IMR-90 (cell line): ENCODE measurements around the gene MIA2. TPM values are rescaled to one million over a fixed set of nuclear protein-coding genes. Genes with fewer than 3 reads are reported as not detected.

Experiments
- ATAC-seq: fragments of 200-7000 bp; cut with Tn5 transposase; 2 replicates; pipeline ENCODE4 v1.9.1; 2020; ENCODE audit warnings: low read depth, mild to moderate bottlenecking, moderate library complexity
- BruUV-seq: library from RNA; stranded (reverse); fragments of 400-500 nt; replicated peaks from 2 replicates; lab custom pipeline; 2021; lab: Mats Ljungman, UMichigan
- CTCF ChIA-PET: fragments of 300-600 bp; formaldehyde crosslinking; extraction: SDS; loops from one replicate; lab custom pipeline; 2021; ENCODE audit warnings: antibody characterized with exemption; lab: Yijun Ruan, JAX
- POLR2A ChIA-PET: fragments of 300-600 bp; sonication (Branson Sonifier 250); formaldehyde crosslinking; loops from one replicate; lab custom pipeline; 2022; ENCODE audit warnings: antibody characterized with exemption; ENCODE audit not compliant: unreplicated experiment; lab: Charles Lee
- DNase-seq: peaks from one replicate; pipeline ENCODE4 v3.0.0; 2013
- H2AFZ ChIP-seq: replicated peaks from 2 replicates; pipeline ENCODE3; 2013; ENCODE audit warnings: low read length, mild to moderate bottlenecking; ENCODE audit not compliant: poor library complexity
- H2AK5ac ChIP-seq: 2 replicates; pipeline ENCODE4 v1.6.1; 2013; ENCODE audit warnings: low read depth, low read length, inconsistent platforms
- H2AK9ac ChIP-seq: replicated peaks from 2 replicates; pipeline ENCODE3; 2013; ENCODE audit warnings: mild to moderate bottlenecking, low read depth, low read length, moderate library complexity; ENCODE audit not compliant: poor library complexity
- H2BK120ac ChIP-seq: 2 replicates; pipeline ENCODE4 v1.6.1; 2013; ENCODE audit warnings: low read depth, low read length, inconsistent platforms
- H2BK15ac ChIP-seq: 3 replicates; pipeline ENCODE4 v1.6.1; 2013; ENCODE audit warnings: low read depth, low read length, inconsistent platforms
- H2BK20ac ChIP-seq: 2 replicates; pipeline ENCODE4 v1.6.1; 2013; ENCODE audit warnings: low read depth, mild to moderate bottlenecking, inconsistent platforms, low read length, moderate library complexity
- H2BK5ac ChIP-seq: 2 replicates; pipeline ENCODE4 v1.6.1; 2013; ENCODE audit warnings: mild to moderate bottlenecking, low read depth, low read length, inconsistent platforms; ENCODE audit not compliant: poor library complexity, severe bottlenecking
- H3K14ac ChIP-seq: replicated peaks from 2 replicates; pipeline ENCODE4 v1.6.1; 2013; ENCODE audit warnings: low read depth, low read length, inconsistent platforms
- H3K18ac ChIP-seq: 2 replicates; pipeline ENCODE4 v1.6.1; 2013; ENCODE audit warnings: low read depth, low read length, control low read depth
- H3K23ac ChIP-seq: 2 replicates; pipeline ENCODE4 v1.6.1; 2013; ENCODE audit warnings: low read depth, low read length, inconsistent platforms
- H3K27ac ChIP-seq: 2 replicates; pipeline ENCODE4 v1.5.1; 2013; ENCODE audit warnings: mild to moderate bottlenecking, control low read depth, low read length; ENCODE audit not compliant: insufficient read depth
- H3K27me3 ChIP-seq: 2 replicates; pipeline ENCODE4 v1.6.1; 2013; ENCODE audit warnings: low read length; ENCODE audit not compliant: control insufficient read depth, insufficient read depth
- H3K36me3 ChIP-seq: 2 replicates; pipeline ENCODE4 v1.6.1; 2013; ENCODE audit warnings: low read length, mixed read lengths; ENCODE audit not compliant: control insufficient read depth, insufficient read depth
- H3K4ac ChIP-seq: 2 replicates; pipeline ENCODE4 v1.6.1; 2013; ENCODE audit warnings: low read depth, low read length, inconsistent platforms
- H3K4me1 ChIP-seq: 2 replicates; pipeline ENCODE4 v1.6.1; 2013; ENCODE audit warnings: low read length, mixed read lengths; ENCODE audit not compliant: control insufficient read depth, insufficient read depth
- H3K4me2 ChIP-seq: 2 replicates; pipeline ENCODE4 v1.6.1; 2013; ENCODE audit warnings: low read depth, mild to moderate bottlenecking, control low read depth, low read length, moderate library complexity
- H3K4me3 ChIP-seq: 2 replicates; pipeline ENCODE4 v1.5.1; 2013; ENCODE audit warnings: low read depth, mild to moderate bottlenecking, control low read depth, low read length, moderate library complexity; ENCODE audit not compliant: insufficient read depth
- H3K56ac ChIP-seq: 2 replicates; pipeline ENCODE4 v1.6.1; 2013; ENCODE audit warnings: low read length, inconsistent platforms; ENCODE audit not compliant: insufficient read depth; ENCODE audit errors: extremely low read depth
- H3K79me1 ChIP-seq, 2 experiments: 2 replicates each; pipeline ENCODE4 v1.6.1; 2013; ENCODE audit warnings: low read length in 2 of 2, inconsistent platforms in 1 of 2, low read depth in 1 of 2
- H3K9ac ChIP-seq: 2 replicates; pipeline ENCODE4 v1.6.1; 2013; ENCODE audit warnings: low read depth, low read length, control low read depth
- H3K9me1 ChIP-seq: 2 replicates; pipeline ENCODE4 v1.6.1; 2013; ENCODE audit warnings: low read length, inconsistent platforms; ENCODE audit not compliant: insufficient read depth
- H3K9me3 ChIP-seq: 2 replicates; pipeline ENCODE4 v1.6.1; 2013; ENCODE audit warnings: low read length; ENCODE audit not compliant: control insufficient read depth, insufficient read depth
- H4K20me1 ChIP-seq: 2 replicates; pipeline ENCODE4 v1.6.1; 2013; ENCODE audit warnings: low read length, inconsistent platforms; ENCODE audit not compliant: insufficient read depth
- H4K5ac ChIP-seq: 2 replicates; pipeline ENCODE4 v1.6.1; 2013; ENCODE audit warnings: mild to moderate bottlenecking, low read depth, low read length, control low read depth
- H4K8ac ChIP-seq, 2 experiments: 2 replicates each; pipeline ENCODE4 v1.6.1; 2013; ENCODE audit warnings: low read depth in 2 of 2, low read length in 2 of 2, control low read depth in 1 of 2, inconsistent platforms in 1 of 2
- H4K91ac ChIP-seq: 2 replicates; pipeline ENCODE4 v1.6.1; 2013; ENCODE audit warnings: low read depth, low read length, inconsistent platforms; ENCODE audit not compliant: insufficient read depth
- BHLHE40 ChIP-seq: fragments of 150-350 bp; IDR thresholded peaks from 2 replicates; pipeline ENCODE4 v1.6.1; 2016; ENCODE audit warnings: mild to moderate bottlenecking, low read depth, low read length
- CHD1 ChIP-seq: IDR thresholded peaks from 2 replicates; pipeline ENCODE4 v1.6.1; 2012; ENCODE audit warnings: low read depth, low read length, improper control_type of control experiment
- FOS ChIP-seq: fragments of 150-350 bp; IDR thresholded peaks from 2 replicates; pipeline ENCODE4 v1.6.1; 2016; ENCODE audit warnings: low read depth, low read length
- POLR2A ChIP-seq: IDR thresholded peaks from 2 replicates; pipeline ENCODE4 v1.6.1; 2012; ENCODE audit warnings: mild to moderate bottlenecking, low read depth, low read length
- RCOR1 ChIP-seq: IDR thresholded peaks from 2 replicates; pipeline ENCODE4 v1.6.1; 2012; ENCODE audit warnings: mild to moderate bottlenecking, low read length, improper control_type of control experiment; ENCODE audit not compliant: insufficient replicate concordance
- RFX5 ChIP-seq: IDR thresholded peaks from 2 replicates; pipeline ENCODE4 v1.8.0; 2012; ENCODE audit warnings: low read depth, mild to moderate bottlenecking, low read length, moderate library complexity
- SMC3 ChIP-seq: fragments of 150-350 bp; IDR thresholded peaks from 2 replicates; pipeline ENCODE4 v1.6.1; 2016; ENCODE audit warnings: low read depth, mild to moderate bottlenecking, antibody characterized with exemption, low read length, moderate library complexity
- WGBS, 2 experiments: methylation state at CpG; one replicate each; pipeline versions ENCODE4 v1.1.5 to v1.1.7; 2013; ENCODE audit warnings: missing lambda C conversion rate in 2 of 2; ENCODE audit not compliant: insufficient read length in 1 of 2; ENCODE audit errors: extremely low coverage in 2 of 2; 5-methylcytosine and 5-hydroxymethylcytosine counted together
- dilution Hi-C: fragments of 300-500 bp; cut with HindIII; formaldehyde crosslinking; loops from one replicate; pipeline ENCODE4 v1.14.3; 2018; ENCODE audit warnings: low sequenced_read_pairs; ENCODE audit not compliant: unreplicated experiment
- in situ Hi-C: fragments of 300-500 bp; cut with MboI; formaldehyde crosslinking; loops from 3 replicates; pipeline ENCODE4 v1.14.3; 2019; ENCODE audit warnings: low sequenced_read_pairs, inconsistent platforms, mixed read lengths
- intact Hi-C: fragments of 100-400 bp; cut with micrococcal nuclease; formaldehyde crosslinking; loops from 2 replicates; pipeline ENCODE4 v1.10.0; 2022
- polyA plus RNA-seq, 3 experiments: library from polyadenylated mRNA; depleted of rRNA; stranded (reverse); fragments of >200 nt; gene quantifications; 2 replicates each; pipeline ENCODE4 v1.2.3, GENCODE V29; 2012; ENCODE audit warnings: low replicate concordance in 1 of 3
- total RNA-seq: library from RNA; depleted of rRNA; stranded (reverse); fragments of >200 nt; gene quantifications from 2 replicates; pipeline ENCODE4 v1.2.3, GENCODE V29; 2012
- TF ChIP-seq, protein P1 (sequence below): conservative IDR thresholded peaks from 2 replicates; pipeline ENCODE4 v1.5.1; 2012; ENCODE audit warnings: mild to moderate bottlenecking, low read depth, low read length, improper control_type of control experiment
- TF ChIP-seq, protein P2 (sequence below): fragments of 150-350 bp; IDR thresholded peaks from 2 replicates; pipeline ENCODE4 v1.6.1; 2017; ENCODE audit warnings: mild to moderate bottlenecking, antibody characterized with exemption, low read length, low read depth
- TF ChIP-seq, protein P3 (sequence below): fragments of 150-350 bp; IDR thresholded peaks from 2 replicates; pipeline ENCODE4 v1.6.1; 2016; ENCODE audit warnings: low read depth, mild to moderate bottlenecking, low read length, moderate library complexity, borderline replicate concordance

The MIA2 gene
- total and polyA plus RNA-seq, 2 of the 4 experiments (the other 2 are of a cell fraction) = 3.9 to 6.8 TPM

DNA sequence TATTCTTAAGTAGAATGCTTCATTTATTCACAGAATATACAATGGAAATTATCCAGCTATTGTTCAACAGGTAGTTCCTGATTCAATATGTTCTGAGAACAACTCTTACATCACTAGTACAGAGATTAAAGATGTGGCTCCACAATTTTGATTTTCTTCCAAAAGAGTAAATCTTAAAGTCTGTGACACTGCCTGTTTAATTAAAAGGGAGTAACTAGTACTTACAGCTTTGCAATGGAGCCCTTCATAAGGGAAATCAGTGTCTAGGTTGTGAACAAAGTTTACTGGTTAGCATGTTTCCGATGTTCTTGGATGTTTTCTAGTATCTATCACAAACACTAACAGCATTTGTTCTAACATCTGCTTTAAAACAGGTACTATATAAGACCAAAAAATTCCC is 30.8 kb downstream of the MIA2 start:
- no peak overlapping the region for H3K56ac ChIP-seq
- WGBS, 2 experiments = no CpG with 5 or more reads among the region's 1 CpG
- dilution Hi-C loops (no loop called here), in situ Hi-C loops (no loop called here), intact Hi-C loops (loop anchor here (10.0 kb wide), 1 partner anchor 160 kb away; the partner anchor contains the start of gene SEC23A)
- H3K79me1 ChIP-seq = peaks cover 5 to 23% of the 10 kb centered on the region in 2 experiments; a peak in 3 of 4 replicates
- H3K18ac ChIP-seq = no peak overlapping the region
- no peak overlapping the region for H3K9ac ChIP-seq
- H3K9me3 ChIP-seq = no peaks in the 10 kb centered on the region
- H4K20me1 ChIP-seq = peaks cover 2% of the 10 kb centered on the region; the same call in 1 of the 2 replicates
- H3K23ac ChIP-seq = no peak overlapping the region
- H4K8ac ChIP-seq = no peak overlapping the region
- no TSS peak for BruUV-seq
- no peak for ATAC-seq
- no peak overlapping the region for H2BK120ac ChIP-seq
- no peaks in the 10 kb centered on the region for H3K36me3 ChIP-seq
- H2BK15ac ChIP-seq = no peak overlapping the region
- no peak overlapping the region for H2BK20ac ChIP-seq
- no peak overlapping the region for H3K4me2 ChIP-seq
- no peak overlapping the region for H4K5ac ChIP-seq
- DNase-seq = no peak
- no peak overlapping the region for H3K14ac ChIP-seq
- no peak overlapping the region for H2AK9ac ChIP-seq
- TF ChIP-seq, protein P1, sequence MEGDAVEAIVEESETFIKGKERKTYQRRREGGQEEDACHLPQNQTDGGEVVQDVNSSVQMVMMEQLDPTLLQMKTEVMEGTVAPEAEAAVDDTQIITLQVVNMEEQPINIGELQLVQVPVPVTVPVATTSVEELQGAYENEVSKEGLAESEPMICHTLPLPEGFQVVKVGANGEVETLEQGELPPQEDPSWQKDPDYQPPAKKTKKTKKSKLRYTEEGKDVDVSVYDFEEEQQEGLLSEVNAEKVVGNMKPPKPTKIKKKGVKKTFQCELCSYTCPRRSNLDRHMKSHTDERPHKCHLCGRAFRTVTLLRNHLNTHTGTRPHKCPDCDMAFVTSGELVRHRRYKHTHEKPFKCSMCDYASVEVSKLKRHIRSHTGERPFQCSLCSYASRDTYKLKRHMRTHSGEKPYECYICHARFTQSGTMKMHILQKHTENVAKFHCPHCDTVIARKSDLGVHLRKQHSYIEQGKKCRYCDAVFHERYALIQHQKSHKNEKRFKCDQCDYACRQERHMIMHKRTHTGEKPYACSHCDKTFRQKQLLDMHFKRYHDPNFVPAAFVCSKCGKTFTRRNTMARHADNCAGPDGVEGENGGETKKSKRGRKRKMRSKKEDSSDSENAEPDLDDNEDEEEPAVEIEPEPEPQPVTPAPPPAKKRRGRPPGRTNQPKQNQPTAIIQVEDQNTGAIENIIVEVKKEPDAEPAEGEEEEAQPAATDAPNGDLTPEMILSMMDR = no peak
- TF ChIP-seq BHLHE40 (no peak), RFX5 (no peak), CHD1 (no peak), FOS (no peak), RCOR1 (no peak), POLR2A (no peak), SMC3 (no peak)
- TF ChIP-seq, protein P2, sequence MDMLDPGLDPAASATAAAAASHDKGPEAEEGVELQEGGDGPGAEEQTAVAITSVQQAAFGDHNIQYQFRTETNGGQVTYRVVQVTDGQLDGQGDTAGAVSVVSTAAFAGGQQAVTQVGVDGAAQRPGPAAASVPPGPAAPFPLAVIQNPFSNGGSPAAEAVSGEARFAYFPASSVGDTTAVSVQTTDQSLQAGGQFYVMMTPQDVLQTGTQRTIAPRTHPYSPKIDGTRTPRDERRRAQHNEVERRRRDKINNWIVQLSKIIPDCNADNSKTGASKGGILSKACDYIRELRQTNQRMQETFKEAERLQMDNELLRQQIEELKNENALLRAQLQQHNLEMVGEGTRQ = no peak
- TF ChIP-seq, protein P3, sequence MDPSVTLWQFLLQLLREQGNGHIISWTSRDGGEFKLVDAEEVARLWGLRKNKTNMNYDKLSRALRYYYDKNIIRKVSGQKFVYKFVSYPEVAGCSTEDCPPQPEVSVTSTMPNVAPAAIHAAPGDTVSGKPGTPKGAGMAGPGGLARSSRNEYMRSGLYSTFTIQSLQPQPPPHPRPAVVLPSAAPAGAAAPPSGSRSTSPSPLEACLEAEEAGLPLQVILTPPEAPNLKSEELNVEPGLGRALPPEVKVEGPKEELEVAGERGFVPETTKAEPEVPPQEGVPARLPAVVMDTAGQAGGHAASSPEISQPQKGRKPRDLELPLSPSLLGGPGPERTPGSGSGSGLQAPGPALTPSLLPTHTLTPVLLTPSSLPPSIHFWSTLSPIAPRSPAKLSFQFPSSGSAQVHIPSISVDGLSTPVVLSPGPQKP = no peak
- no peak overlapping the region for H3K4me3 ChIP-seq
- no peaks in the 10 kb centered on the region for H3K27me3 ChIP-seq
- no peak overlapping the region for H3K27ac ChIP-seq
- POLR2A ChIA-PET = interaction anchor here (0.6 kb wide), 1 partner anchor 17 kb away, joined by 3 read pairs; no protein-coding TSS in a partner anchor
- CTCF ChIA-PET = no interaction called here
- H2BK5ac ChIP-seq = no peak overlapping the region
- H4K91ac ChIP-seq = no peak overlapping the region
- no peak overlapping the region for H2AK5ac ChIP-seq
- no peak overlapping the region for H3K4ac ChIP-seq
- H3K4me1 ChIP-seq = peaks cover 2% of the 10 kb centered on the region; the same call in 1 of the 2 replicates
- H3K9me1 ChIP-seq = no peaks in the 10 kb centered on the region
- no peak overlapping the region for H2AFZ ChIP-seq
